SHP77 treated with DMSO at 0.1 percent for 48 hours (cell line): ENCODE results near the gene ZNF33B.
"Not testable (repeated sequence)": the region's sequence is repeated elsewhere in the genome, so short reads cannot be mapped to it uniquely, and the experiment has no call there.

Experiments used
- DNase-seq: peaks from one replicate; lab custom pipeline; 2025; lab: John Stamatoyannopoulos, UW

The ZNF33B gene

GRCh38 chr10:42638055-42638820 lies at the start of gene ZNF33B:
TSS of gene ZNF33B (minus strand) at chr10:42638570. CDS start at chr10:42636928, 1,642 bp downstream.
- DNase-seq, result peak; percentile 84

- DNase-seq, result no peak
Measured at GRCh38 chr10:42684517-42684916, 46.1 kb upstream of the ZNF33B start.

GRCh38 chr10:42680267-42680666 lies 41.9 kb upstream of the ZNF33B start:
- DNase-seq, result no peak

- DNase-seq, result not testable (repeated sequence)
Measured at GRCh38 chr10:42665181-42665979, 27.0 kb upstream of the ZNF33B start.

GRCh38 chr10:42654419-42654818 lies 16.0 kb upstream of the ZNF33B start:
- DNase-seq, result no peak

GRCh38 chr10:42652858-42653257 lies 14.5 kb upstream of the ZNF33B start:
- DNase-seq, result no peak

GRCh38 chr10:42650374-42650773 lies 12.0 kb upstream of the ZNF33B start:
- no peak for DNase-seq

- DNase-seq, result no peak
Measured at GRCh38 chr10:42648512-42648911, 10.1 kb upstream of the ZNF33B start.

- no peak for DNase-seq
Measured at GRCh38 chr10:42646687-42647640, 8.6 kb upstream of the ZNF33B start.

GRCh38 chr10:42646214-42646613 lies 7.8 kb upstream of the ZNF33B start:
- DNase-seq, result no peak

GRCh38 chr10:42645516-42645915 lies 7.1 kb upstream of the ZNF33B start:
- no peak for DNase-seq

- DNase-seq, result no peak
Measured at GRCh38 chr10:42645103-42645502, 6.7 kb upstream of the ZNF33B start.

GRCh38 chr10:42640610-42641229 lies 2.4 kb upstream of the ZNF33B start:
- no peak for DNase-seq

- no peak for DNase-seq
Measured at GRCh38 chr10:42638821-42639270, 476 bp upstream of the ZNF33B start.

- no peak for DNase-seq
Measured at GRCh38 chr10:42637648-42638054, 719 bp downstream of the ZNF33B start.

GRCh38 chr10:42637142-42637541 lies 1.2 kb downstream of the ZNF33B start:
- no peak for DNase-seq

GRCh38 chr10:42635098-42635497 lies 3.3 kb downstream of the ZNF33B start:
- no peak for DNase-seq

GRCh38 chr10:42632564-42632963 lies 5.8 kb downstream of the ZNF33B start:
- DNase-seq, result no peak

- DNase-seq, result no peak
Measured at GRCh38 chr10:42630537-42631134, 7.7 kb downstream of the ZNF33B start.

GRCh38 chr10:42623929-42624328 lies 14.4 kb downstream of the ZNF33B start:
- no peak for DNase-seq

- no peak for DNase-seq
Measured at GRCh38 chr10:42618424-42618823, 19.9 kb downstream of the ZNF33B start.
